SJSA1 (cell line): Measurements from ENCODE around the gene HSF5. TPM values are rescaled to one million over a fixed set of nuclear protein-coding genes. Genes with fewer than 3 reads are reported as not detected.
A peak's percentile ranks its signal among the peaks of the same experiment; 100 is the strongest.

Experiments used
- DNase-seq, 2 experiments: peaks; one replicate each; pipeline ENCODE4 v3.0.0-alpha.2; 2015 to 2020; ENCODE audit warnings: low spot score in 2 of 2, low read depth in 1 of 2
- H3K27ac ChIP-seq: fragments of 250-450 bp; sonication (Bioruptor Pico); 2 replicates; pipeline ENCODE4 v1.5.1; 2020; ENCODE audit warnings: mild to moderate bottlenecking, moderate library complexity
- H3K27me3 ChIP-seq: fragments of 250-450 bp; sonication (Bioruptor Pico); replicated peaks from 2 replicates; pipeline ENCODE4 v1.5.1; 2020; ENCODE audit warnings: mild to moderate bottlenecking, moderate library complexity
- H3K36me3 ChIP-seq: fragments of 250-450 bp; sonication (Bioruptor Pico); 2 replicates; pipeline ENCODE4 v1.5.1; 2020; ENCODE audit warnings: mild to moderate bottlenecking
- H3K4me1 ChIP-seq: fragments of 250-450 bp; sonication (Bioruptor Pico); replicated peaks from 2 replicates; pipeline ENCODE4 v1.6.1; 2021; ENCODE audit warnings: mild to moderate bottlenecking
- H3K4me3 ChIP-seq: fragments of 250-450 bp; sonication (Bioruptor Pico); 2 replicates; pipeline ENCODE4 v1.5.1; 2020; ENCODE audit warnings: mild to moderate bottlenecking
- H3K9me3 ChIP-seq: fragments of 250-450 bp; sonication (Bioruptor Pico); replicated peaks from 2 replicates; pipeline ENCODE4 v1.5.1; 2020; ENCODE audit warnings: mild to moderate bottlenecking
- total RNA-seq: library from RNA; depleted of rRNA; stranded (reverse); fragments of >200 nt; shearing (Covaris generic); gene quantifications from 2 replicates; pipeline ENCODE4 v1.2.3, GENCODE V29; 2014; rRNA removed

HSF5 gene
- total RNA-seq, 1 experiment from 2014 or later: not detected

DNA sequence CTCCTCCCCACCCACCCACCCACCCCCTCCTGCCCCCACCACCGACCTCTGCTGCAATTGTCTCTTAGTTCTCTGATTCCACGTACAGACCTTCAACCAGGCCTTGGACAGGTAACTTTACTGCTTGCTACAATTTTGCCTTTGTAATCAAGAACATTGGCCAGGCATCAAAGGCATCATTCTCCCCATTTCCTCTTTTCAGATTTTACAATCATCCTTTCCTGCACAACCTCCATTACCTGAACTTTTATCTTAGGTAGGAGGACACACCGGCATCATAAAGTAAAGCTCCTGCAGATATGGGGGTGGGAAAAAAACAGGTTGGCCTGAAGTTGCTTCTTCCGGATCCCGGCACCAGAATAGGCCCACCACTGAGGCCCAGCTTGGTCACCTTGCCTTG is 110.5 kb downstream of the HSF5 start:
- Histone ChIP-seq H3K27ac (no peak overlapping the region), H3K36me3 (no peaks in the 10 kb centered on the region)
- no peak for DNase-seq

DNA sequence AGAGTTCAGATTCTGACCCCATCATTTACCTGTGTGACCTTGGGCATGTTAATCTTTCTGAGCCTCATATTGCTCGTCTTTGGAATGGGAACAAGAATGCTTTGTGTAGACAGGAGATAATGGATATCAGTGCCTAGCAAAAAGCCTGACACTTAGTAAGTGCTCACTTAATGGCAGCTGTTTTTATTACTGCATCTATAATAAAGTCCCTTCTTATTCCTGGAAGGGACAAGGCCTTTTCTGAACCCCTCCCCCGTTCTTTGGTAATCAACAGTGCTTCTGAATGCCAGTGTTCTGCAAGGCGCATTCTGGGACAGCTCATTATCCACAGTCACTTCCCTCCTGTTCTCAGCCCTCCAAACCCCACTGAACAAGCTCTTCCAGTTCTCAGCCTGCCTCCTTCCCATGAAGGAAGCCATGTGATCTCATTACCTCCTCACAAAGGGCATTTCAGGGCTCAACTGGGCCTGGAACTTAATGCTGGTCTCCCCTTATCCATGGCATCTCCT is 111.1 kb downstream of the HSF5 start:
- Histone ChIP-seq H3K9me3 (no peaks in the 10 kb centered on the region), H3K4me1 (no peaks in the 10 kb centered on the region), H3K4me3 (no peak overlapping the region), H3K36me3 (no peaks in the 10 kb centered on the region), H3K27me3 (peaks cover 31% of the 10 kb centered on the region), H3K27ac (no peak overlapping the region)
- DNase-seq: peak in 1 of 2 experiments; percentile 14

More for the DNA sequence above, 110.5 kb downstream of the HSF5 start:
- Histone ChIP-seq H3K4me3 (no peak overlapping the region), H3K4me1 (no peaks in the 10 kb centered on the region), H3K27me3 (peaks cover 36% of the 10 kb centered on the region), H3K9me3 (no peaks in the 10 kb centered on the region)

DNA sequence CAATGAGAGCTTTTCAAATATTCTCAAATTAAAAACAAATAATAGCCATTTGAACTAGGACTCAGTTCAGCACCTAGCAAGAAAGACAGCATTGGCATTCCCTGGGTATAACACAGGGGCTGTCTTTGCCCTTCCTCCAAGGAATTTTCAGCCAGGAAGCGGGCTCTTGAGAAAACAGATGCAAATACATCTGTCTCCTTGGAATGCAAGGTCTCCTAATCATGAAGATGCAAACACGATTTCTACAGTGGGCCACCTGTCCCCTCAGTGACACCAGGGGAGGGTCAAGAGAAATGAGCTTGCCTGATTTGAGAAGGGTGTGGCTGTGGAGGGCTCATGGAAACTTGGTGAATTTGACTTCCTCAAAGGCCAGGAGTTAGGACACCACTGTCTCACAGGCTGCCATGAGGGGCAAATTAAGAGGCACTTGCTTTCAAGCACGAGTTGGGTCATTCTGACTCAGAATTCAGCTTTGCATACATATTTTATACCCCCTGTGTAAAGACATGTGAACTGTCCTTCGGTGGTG is 111.7 kb downstream of the HSF5 start:
- peaks cover 28% of the 10 kb centered on the region for H3K27me3 ChIP-seq
- H3K36me3 ChIP-seq: no peaks in the 10 kb centered on the region
- H3K4me1 ChIP-seq: no peaks in the 10 kb centered on the region
- no peak overlapping the region for H3K27ac ChIP-seq
- no peak overlapping the region for H3K4me3 ChIP-seq
- H3K9me3 ChIP-seq: no peaks in the 10 kb centered on the region
- no peak for DNase-seq

DNA sequence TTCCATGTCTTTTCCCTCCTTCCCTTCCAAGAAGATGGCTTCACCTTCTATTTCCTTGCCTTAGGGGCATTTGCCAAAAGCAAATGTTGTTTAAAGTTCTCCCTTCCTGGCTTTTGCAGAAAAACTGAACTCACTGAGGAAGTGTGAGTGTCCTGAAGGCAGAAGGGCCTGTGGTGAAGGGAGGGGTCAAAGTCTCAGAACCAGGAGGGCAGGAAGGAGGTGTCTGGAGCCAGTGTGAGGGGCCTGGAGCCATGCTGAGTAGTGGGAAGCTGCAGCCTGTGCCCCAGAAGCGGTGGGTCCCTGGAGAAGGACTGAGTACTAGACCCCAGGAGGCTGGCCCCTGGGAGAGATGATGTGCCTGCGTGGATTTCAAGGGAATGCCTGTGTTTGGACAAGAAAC is 112.4 kb downstream of the HSF5 start:
- Histone ChIP-seq H3K27ac (no peak overlapping the region), H3K4me3 (no peak overlapping the region), H3K36me3 (no peaks in the 10 kb centered on the region), H3K4me1 (no peaks in the 10 kb centered on the region), H3K27me3 (peaks cover 27% of the 10 kb centered on the region), H3K9me3 (no peaks in the 10 kb centered on the region)
- no peak for DNase-seq

DNA sequence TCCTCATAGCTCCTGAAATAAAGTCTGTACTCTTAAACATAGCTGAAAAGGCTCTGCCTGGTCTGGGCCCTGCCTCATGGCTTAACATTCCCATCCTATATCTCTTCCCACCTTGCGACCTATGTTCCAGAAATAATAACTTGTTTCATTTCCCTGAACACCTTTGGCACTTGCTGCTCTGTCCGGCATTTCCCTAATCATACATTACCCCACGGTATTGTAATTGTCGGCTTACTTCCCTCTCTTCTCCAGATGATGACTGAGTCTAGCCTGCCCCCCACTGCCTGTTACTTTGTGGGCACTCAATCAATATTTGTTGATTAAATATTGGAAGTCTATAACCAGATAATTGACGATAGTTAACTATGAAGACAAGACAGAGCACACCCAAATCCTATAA is 113.0 kb downstream of the HSF5 start:
- no peaks in the 10 kb centered on the region for H3K9me3 ChIP-seq
- no peaks in the 10 kb centered on the region for H3K4me1 ChIP-seq
- DNase-seq: no peak
- no peaks in the 10 kb centered on the region for H3K36me3 ChIP-seq
- no peak overlapping the region for H3K4me3 ChIP-seq
- no peak overlapping the region for H3K27ac ChIP-seq
- H3K27me3 ChIP-seq: peaks cover 23% of the 10 kb centered on the region

DNA sequence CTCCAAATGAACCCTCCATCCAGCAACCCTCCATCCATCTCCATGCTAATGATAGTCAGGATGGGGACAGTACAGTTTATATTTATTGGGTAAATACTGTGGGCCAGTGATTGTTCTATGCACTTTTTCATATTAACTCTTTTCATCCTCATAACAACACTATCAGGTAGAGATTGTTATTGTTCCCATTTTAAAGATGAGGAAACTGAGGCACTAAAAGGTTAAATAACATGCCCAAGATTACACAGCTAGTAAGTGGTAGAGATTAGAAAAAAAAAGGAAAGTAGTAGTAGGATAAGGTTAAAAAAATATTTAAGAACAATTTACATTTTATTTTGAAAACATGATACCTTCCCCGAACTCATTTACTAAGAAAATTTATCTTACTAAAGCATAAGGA is 114.3 kb downstream of the HSF5 start:
- no peaks in the 10 kb centered on the region for H3K9me3 ChIP-seq
- H3K27me3 ChIP-seq: peaks cover 15% of the 10 kb centered on the region
- no peak overlapping the region for H3K4me3 ChIP-seq
- no peak overlapping the region for H3K27ac ChIP-seq
- H3K4me1 ChIP-seq: no peaks in the 10 kb centered on the region
- DNase-seq: no peak
- no peaks in the 10 kb centered on the region for H3K36me3 ChIP-seq

DNA sequence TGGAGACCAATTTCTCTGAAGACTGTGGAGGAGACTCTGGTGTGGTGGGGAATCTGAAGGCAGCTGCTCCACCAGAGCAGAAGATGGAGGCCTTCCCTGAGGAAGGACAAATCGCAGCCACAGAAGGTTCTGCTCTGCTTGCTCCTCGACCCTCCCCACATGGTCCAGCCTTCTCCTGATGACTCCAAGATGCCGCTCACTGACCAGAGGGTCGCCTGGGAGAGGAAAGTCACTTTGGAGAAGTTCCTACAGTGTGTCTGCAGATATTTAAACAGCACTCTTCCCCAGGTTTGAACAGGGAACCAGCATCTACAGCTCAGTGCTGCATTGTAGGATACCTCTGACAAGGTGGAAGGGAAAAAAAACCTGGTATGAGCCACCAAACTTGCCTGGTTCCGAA is 115.2 kb downstream of the HSF5 start:
- Histone ChIP-seq H3K4me3 (no peak overlapping the region), H3K27me3 (peaks cover 20% of the 10 kb centered on the region), H3K4me1 (no peaks in the 10 kb centered on the region), H3K36me3 (no peaks in the 10 kb centered on the region), H3K27ac (no peak overlapping the region), H3K9me3 (no peaks in the 10 kb centered on the region)
- DNase-seq: no peak

DNA sequence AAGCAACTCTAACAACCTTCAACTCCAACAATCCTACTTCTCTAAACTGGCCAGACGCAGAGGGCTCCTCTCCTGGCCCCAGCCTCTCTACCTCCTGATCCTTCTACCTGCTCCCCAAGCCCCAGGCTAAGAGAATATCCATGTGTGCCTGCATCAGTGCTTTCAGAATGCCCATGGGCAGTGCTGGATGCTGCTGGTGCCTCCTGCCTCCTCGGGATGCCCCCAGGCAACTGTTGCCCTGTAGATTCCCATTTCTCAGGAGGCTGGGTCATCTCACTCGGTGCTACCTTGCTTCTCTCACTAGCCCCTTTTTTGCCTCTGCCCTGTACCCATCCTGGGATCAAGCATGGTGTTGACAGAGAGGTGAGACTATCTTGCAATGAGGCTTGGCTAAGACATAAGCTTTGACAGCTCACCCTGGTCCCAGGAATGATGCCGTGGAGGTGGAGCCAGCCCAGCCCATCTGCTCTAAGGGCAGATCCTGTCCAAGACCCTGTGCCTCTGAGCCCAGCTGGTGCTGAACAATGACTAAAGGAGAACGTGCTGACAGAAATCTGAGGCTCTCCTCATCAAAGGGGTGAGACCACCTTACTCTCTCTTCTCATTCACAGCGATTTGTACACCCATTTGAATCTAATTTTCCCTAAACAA is 116.8 kb downstream of the HSF5 start:
- no peak overlapping the region for H3K4me3 ChIP-seq
- H3K4me1 ChIP-seq: no peaks in the 10 kb centered on the region
- DNase-seq: no peak
- no peaks in the 10 kb centered on the region for H3K9me3 ChIP-seq
- no peak overlapping the region for H3K27ac ChIP-seq
- no peaks in the 10 kb centered on the region for H3K36me3 ChIP-seq
- peaks cover 31% of the 10 kb centered on the region for H3K27me3 ChIP-seq

DNA sequence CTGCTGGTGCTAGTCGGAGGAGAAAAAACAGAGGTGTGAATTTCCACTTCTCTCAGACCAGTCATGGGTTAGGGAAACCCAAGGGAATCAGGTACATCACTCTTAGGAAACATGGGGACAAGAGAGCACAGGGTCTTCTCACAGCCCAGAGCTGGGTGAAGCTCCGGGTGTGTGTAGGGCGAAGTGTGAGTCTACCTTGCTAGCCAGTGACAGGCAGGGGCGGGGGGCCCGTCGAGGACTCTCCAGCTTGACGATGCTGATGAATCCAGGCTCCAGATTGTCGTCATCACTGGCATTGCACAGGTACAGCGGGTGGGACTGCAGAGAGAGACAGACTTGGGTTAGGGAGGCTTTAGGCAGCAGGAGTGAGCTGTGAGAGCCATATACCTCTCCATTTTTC is 117.5 kb downstream of the HSF5 start:
- Histone ChIP-seq H3K27me3 (peaks cover 30% of the 10 kb centered on the region), H3K4me1 (no peaks in the 10 kb centered on the region), H3K9me3 (no peaks in the 10 kb centered on the region), H3K4me3 (no peak overlapping the region), H3K36me3 (no peaks in the 10 kb centered on the region), H3K27ac (no peak overlapping the region)
- no peak for DNase-seq

DNA sequence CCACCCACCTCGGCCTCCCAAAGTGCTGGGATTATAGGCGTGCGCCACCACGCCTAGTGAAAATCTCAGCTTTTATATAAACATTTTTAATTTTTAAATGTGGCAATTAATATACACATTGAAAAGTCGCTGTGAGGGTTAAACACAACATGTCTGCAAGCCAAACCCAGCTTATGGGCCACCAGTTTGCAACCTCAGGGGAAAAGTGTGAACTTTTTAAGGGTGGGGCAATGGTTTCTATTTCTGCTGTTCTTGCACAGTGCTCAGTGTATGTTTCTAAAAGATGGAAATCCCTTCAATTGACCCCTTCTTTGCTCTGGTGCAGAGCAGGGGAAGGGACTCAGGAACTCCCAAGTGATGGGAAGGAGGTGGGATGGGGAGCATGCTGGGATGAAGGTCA is 117.9 kb downstream of the HSF5 start:
- Histone ChIP-seq H3K4me1 (no peaks in the 10 kb centered on the region), H3K9me3 (no peaks in the 10 kb centered on the region), H3K27ac (no peak overlapping the region), H3K4me3 (no peak overlapping the region), H3K27me3 (peaks cover 33% of the 10 kb centered on the region), H3K36me3 (no peaks in the 10 kb centered on the region)
- no peak for DNase-seq

Other genes starting within 250 kb of the HSF5 start
- not detected in 2 replicates for gene LPO, start 249.8 kb downstream of the HSF5 start, total RNA-seq
- gene MPO, start 207.5 kb downstream of the HSF5 start, total RNA-seq: not detected in 2 replicates
- 0.05 TPM in 1 of 2 replicates, not detected in the other for gene TSPOAP1, start 159.6 kb downstream of the HSF5 start, total RNA-seq
- gene SUPT4H1, start 136.2 kb downstream of the HSF5 start, total RNA-seq: 73.9 and 81.0 TPM in 2 replicates
- 0.08 TPM in 1 of 2 replicates, not detected in the other for gene RNF43, start 70.9 kb downstream of the HSF5 start, total RNA-seq
- gene MTMR4, start 26.2 kb upstream of the HSF5 start, total RNA-seq: 20.3 and 40.2 TPM in 2 replicates
- gene TEX14, start 203.6 kb upstream of the HSF5 start, total RNA-seq: 0.03 and 0.13 TPM in 2 replicates
- gene RAD51C, start 204.2 kb upstream of the HSF5 start, total RNA-seq: 74.9 and 77.8 TPM in 2 replicates